Measurements from ENCODE around the gene PTPRO.
"Not testable (repeated sequence)": the region's sequence is repeated elsewhere in the genome, so short reads cannot be mapped to it uniquely, and the experiment has no call there.

PTPRO gene

GRCh38 chr12:15608941-15609340 is 286.6 kb downstream of the PTPRO start:
- H4K5ac ChIP-seq (ENCODE audit: low read length) = no peak overlapping the region
- WGBS (ENCODE audit: extremely low coverage, insufficient coverage, low lambda C conversion rate) = no CpG with 5 or more reads among the region's 1 CpG
- H3K18ac ChIP-seq (ENCODE audit: low read length) = no peak overlapping the region
- no peaks in the 10 kb centered on the region for H3K36me3 ChIP-seq (ENCODE audit: control insufficient read depth, insufficient read depth, low read length)
- H2AK5ac ChIP-seq (ENCODE audit: low read length) = no peak overlapping the region
- no peak overlapping the region for H3K4me3 ChIP-seq (ENCODE audit: low read length)
- no peak for DNase-seq
- no peak overlapping the region for H2BK15ac ChIP-seq (replicated peaks; ENCODE audit: low read depth)
- H2BK5ac ChIP-seq (ENCODE audit: low read length) = no peak overlapping the region
- no peak overlapping the region for H3K56ac ChIP-seq (ENCODE audit: low read length)
- no peak overlapping the region for H3K9ac ChIP-seq (ENCODE audit: low read length)
- no peak overlapping the region for H3K4ac ChIP-seq (ENCODE audit: low read depth, low read length)
- no peak overlapping the region for H2BK120ac ChIP-seq (ENCODE audit: low read depth, low read length)
- H3K4me2 ChIP-seq (ENCODE audit: low read length) = no peak overlapping the region
- H3K79me1 ChIP-seq (ENCODE audit: low read length) = no peaks in the 10 kb centered on the region
- no peaks in the 10 kb centered on the region for H3K27me3 ChIP-seq (ENCODE audit: insufficient read depth, low read length, poor library complexity)
- H3K27ac ChIP-seq (ENCODE audit: low read depth, low read length) = no peak overlapping the region
- H4K8ac ChIP-seq (ENCODE audit: low read depth, low read length) = no peak overlapping the region
- no peaks in the 10 kb centered on the region for H3K4me1 ChIP-seq (ENCODE audit: control insufficient read depth, low read depth, low read length)
- H3K79me2 ChIP-seq (ENCODE audit: control insufficient read depth, insufficient read depth, low read length) = no peaks in the 10 kb centered on the region
- no peak overlapping the region for H3K23ac ChIP-seq (ENCODE audit: low read length)

- Histone ChIP-seq H3K4me1 (ENCODE audit: control insufficient read depth, low read depth, low read length) (no peaks in the 10 kb centered on the region), H3K56ac (ENCODE audit: low read length) (no peak overlapping the region), H3K79me2 (ENCODE audit: control insufficient read depth, insufficient read depth, low read length) (no peaks in the 10 kb centered on the region), H3K36me3 (ENCODE audit: control insufficient read depth, insufficient read depth, low read length) (no peaks in the 10 kb centered on the region), H2BK5ac (ENCODE audit: low read length) (no peak overlapping the region), H3K4me2 (ENCODE audit: low read length) (no peak overlapping the region), H3K9ac (ENCODE audit: low read length) (no peak overlapping the region), H3K27ac (ENCODE audit: low read depth, low read length) (no peak overlapping the region), H3K18ac (ENCODE audit: low read length) (no peak overlapping the region), H4K5ac (ENCODE audit: low read length) (no peak overlapping the region), H3K23ac (ENCODE audit: low read length) (no peak overlapping the region), H2BK15ac (replicated peaks; ENCODE audit: low read depth) (no peak overlapping the region), H2AK5ac (ENCODE audit: low read length) (no peak overlapping the region), H2BK120ac (ENCODE audit: low read depth, low read length) (no peak overlapping the region), H3K4me3 (ENCODE audit: low read length) (no peak overlapping the region), H3K79me1 (ENCODE audit: low read length) (no peaks in the 10 kb centered on the region), H3K4ac (ENCODE audit: low read depth, low read length) (no peak overlapping the region), H4K8ac (ENCODE audit: low read depth, low read length) (no peak overlapping the region), H3K27me3 (ENCODE audit: insufficient read depth, low read length, poor library complexity) (no peaks in the 10 kb centered on the region)
- DNase-seq = no peak
- no CpG with 5 or more reads among the region's 1 CpG for WGBS (ENCODE audit: extremely low coverage, insufficient coverage, low lambda C conversion rate)
Observed at GRCh38 chr12:15613981-15614380, 291.7 kb downstream of the PTPRO start.

- no CpG with 5 or more reads among the region's 8 CpGs for WGBS (ENCODE audit: extremely low coverage, insufficient coverage, low lambda C conversion rate)
- not testable (repeated sequence) for H3K56ac ChIP-seq (ENCODE audit: low read length)
Observed at GRCh38 chr12:15616495-15616894, 294.2 kb downstream of the PTPRO start.

DNA sequence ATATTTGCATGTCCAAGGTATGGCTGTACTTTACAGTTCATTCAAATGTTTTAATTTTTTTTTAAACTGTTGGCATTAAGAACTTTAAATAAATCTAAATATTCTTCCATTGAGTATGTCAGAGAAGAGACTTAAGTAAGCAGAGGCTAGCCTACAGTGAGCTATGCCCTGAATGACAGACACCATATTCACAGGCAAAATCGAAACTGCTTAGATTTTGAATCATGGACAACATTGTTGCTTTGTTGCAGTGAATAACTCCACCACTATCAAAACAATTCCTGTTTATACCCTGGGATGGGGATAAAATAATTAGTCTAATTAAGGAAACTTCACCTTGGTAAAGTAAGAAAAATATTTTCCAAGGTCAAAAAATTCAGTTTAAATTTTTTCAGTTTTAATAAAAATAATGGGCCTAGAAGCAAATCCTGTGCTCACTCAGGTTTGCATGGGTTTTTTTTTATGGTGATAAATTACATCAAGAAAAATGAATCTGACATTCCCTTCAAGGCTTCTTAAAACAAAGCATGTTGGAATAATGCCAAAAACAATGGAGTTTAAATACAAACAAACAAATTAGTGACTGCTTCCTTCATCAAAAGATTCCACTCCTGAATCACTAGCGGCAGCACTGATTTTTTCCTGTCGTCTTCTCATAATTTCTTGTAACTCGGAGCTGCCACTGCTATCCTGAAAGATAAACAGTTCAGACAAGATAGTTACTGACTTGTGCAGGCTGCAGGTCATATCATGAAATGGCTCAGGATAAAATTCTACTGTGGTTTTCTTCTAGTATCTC is 298.6 kb downstream of the PTPRO start:
- no peaks in the 10 kb centered on the region for H3K4me1 ChIP-seq (ENCODE audit: control insufficient read depth, low read depth, low read length)
- H3K9ac ChIP-seq (ENCODE audit: low read length) = no peak overlapping the region
- H3K4me3 ChIP-seq (ENCODE audit: low read length) = no peak overlapping the region
- no peak overlapping the region for H3K27ac ChIP-seq (ENCODE audit: low read depth, low read length)
- no peaks in the 10 kb centered on the region for H3K27me3 ChIP-seq (ENCODE audit: insufficient read depth, low read length, poor library complexity)
- H2AK5ac ChIP-seq (ENCODE audit: low read length) = no peak overlapping the region
- DNase-seq = no peak
- H2BK120ac ChIP-seq (ENCODE audit: low read depth, low read length) = no peak overlapping the region
- H4K5ac ChIP-seq (ENCODE audit: low read length) = no peak overlapping the region
- H3K36me3 ChIP-seq (ENCODE audit: control insufficient read depth, insufficient read depth, low read length) = no peaks in the 10 kb centered on the region
- H2BK5ac ChIP-seq (ENCODE audit: low read length) = no peak overlapping the region
- H3K4me2 ChIP-seq (ENCODE audit: low read length) = no peak overlapping the region
- no peak overlapping the region for H3K18ac ChIP-seq (ENCODE audit: low read length)
- H3K4ac ChIP-seq (ENCODE audit: low read depth, low read length) = no peak overlapping the region
- H3K56ac ChIP-seq (ENCODE audit: low read length) = no peak overlapping the region
- H3K79me2 ChIP-seq (ENCODE audit: control insufficient read depth, insufficient read depth, low read length) = no peaks in the 10 kb centered on the region
- no CpG with 5 or more reads among the region's 4 CpGs for WGBS (ENCODE audit: extremely low coverage, insufficient coverage, low lambda C conversion rate)
- H3K79me1 ChIP-seq (ENCODE audit: low read length) = no peaks in the 10 kb centered on the region
- no peak overlapping the region for H2BK15ac ChIP-seq (replicated peaks; ENCODE audit: low read depth)
- no peak overlapping the region for H4K8ac ChIP-seq (ENCODE audit: low read depth, low read length)
- no peak overlapping the region for H3K23ac ChIP-seq (ENCODE audit: low read length)

More at GRCh38 chr12:15616495-15616894, 294.2 kb downstream of the PTPRO start:
- not testable (repeated sequence) for H3K79me1 ChIP-seq (ENCODE audit: low read length); H4K8ac ChIP-seq (ENCODE audit: low read depth, low read length); H3K9ac ChIP-seq (ENCODE audit: low read length); H3K4me3 ChIP-seq (ENCODE audit: low read length); H3K4me2 ChIP-seq (ENCODE audit: low read length); H2BK120ac ChIP-seq (ENCODE audit: low read depth, low read length); H3K23ac ChIP-seq (ENCODE audit: low read length); H4K5ac ChIP-seq (ENCODE audit: low read length); H2BK15ac ChIP-seq (replicated peaks; ENCODE audit: low read depth); H2BK5ac ChIP-seq (ENCODE audit: low read length); H3K36me3 ChIP-seq (ENCODE audit: control insufficient read depth, insufficient read depth, low read length); DNase-seq; H3K4ac ChIP-seq (ENCODE audit: low read depth, low read length); H3K27me3 ChIP-seq (ENCODE audit: insufficient read depth, low read length, poor library complexity); H3K79me2 ChIP-seq (ENCODE audit: control insufficient read depth, insufficient read depth, low read length); H3K27ac ChIP-seq (ENCODE audit: low read depth, low read length); H2AK5ac ChIP-seq (ENCODE audit: low read length); H3K18ac ChIP-seq (ENCODE audit: low read length); H3K4me1 ChIP-seq (ENCODE audit: control insufficient read depth, low read depth, low read length)

- H3K27ac ChIP-seq (ENCODE audit: low read depth, low read length) = no peak overlapping the region
- H3K4ac ChIP-seq (ENCODE audit: low read depth, low read length) = no peak overlapping the region
- no peak overlapping the region for H4K5ac ChIP-seq (ENCODE audit: low read length)
- H3K79me2 ChIP-seq (ENCODE audit: control insufficient read depth, insufficient read depth, low read length) = no peaks in the 10 kb centered on the region
- no peak overlapping the region for H2BK15ac ChIP-seq (replicated peaks; ENCODE audit: low read depth)
- H2BK5ac ChIP-seq (ENCODE audit: low read length) = no peak overlapping the region
- no peak overlapping the region for H3K4me2 ChIP-seq (ENCODE audit: low read length)
- no peaks in the 10 kb centered on the region for H3K4me1 ChIP-seq (ENCODE audit: control insufficient read depth, low read depth, low read length)
- no CpG with 5 or more reads among the region's 2 CpGs for WGBS (ENCODE audit: extremely low coverage, insufficient coverage, low lambda C conversion rate)
- no peak for DNase-seq
- H3K56ac ChIP-seq (ENCODE audit: low read length) = no peak overlapping the region
- no peak overlapping the region for H3K4me3 ChIP-seq (ENCODE audit: low read length)
- no peaks in the 10 kb centered on the region for H3K79me1 ChIP-seq (ENCODE audit: low read length)
- H4K8ac ChIP-seq (ENCODE audit: low read depth, low read length) = no peak overlapping the region
- H3K23ac ChIP-seq (ENCODE audit: low read length) = no peak overlapping the region
- no peak overlapping the region for H2BK120ac ChIP-seq (ENCODE audit: low read depth, low read length)
- no peaks in the 10 kb centered on the region for H3K36me3 ChIP-seq (ENCODE audit: control insufficient read depth, insufficient read depth, low read length)
- H3K27me3 ChIP-seq (ENCODE audit: insufficient read depth, low read length, poor library complexity) = no peaks in the 10 kb centered on the region
- H3K18ac ChIP-seq (ENCODE audit: low read length) = no peak overlapping the region
- no peak overlapping the region for H2AK5ac ChIP-seq (ENCODE audit: low read length)
- no peak overlapping the region for H3K9ac ChIP-seq (ENCODE audit: low read length)
Observed at GRCh38 chr12:15625075-15625474, 302.8 kb downstream of the PTPRO start.
